RWPE2 (cell line): ENCODE results near the gene FABP7.

Experiments used
- ATAC-seq: fragments of 200-7000 bp; cut with Tn5 transposase; 3 replicates; pipeline ENCODE4 v1.9.1; 2021; ENCODE audit warnings: low read depth
- DNase-seq: peaks from one replicate; pipeline ENCODE4 v3.0.0-alpha.2; 2020; ENCODE audit warnings: low spot score
- H3K27ac ChIP-seq: fragments of 450-650 bp; 2 replicates; pipeline ENCODE4 v1.5.1; 2017; ENCODE audit warnings: mild to moderate bottlenecking; ENCODE audit not compliant: poor library complexity, severe bottlenecking
- H3K27me3 ChIP-seq: fragments of 250-450 bp; sonication (Bioruptor Pico); 2 replicates; pipeline ENCODE4 v1.5.1; 2021; ENCODE audit warnings: mild to moderate bottlenecking, moderate library complexity; ENCODE audit not compliant: insufficient read depth, poor library complexity, severe bottlenecking
- H3K36me3 ChIP-seq: fragments of 250-450 bp; sonication (Bioruptor Pico); 2 replicates; pipeline ENCODE4 v1.5.1; 2020; ENCODE audit warnings: low read depth, mild to moderate bottlenecking, moderate library complexity
- H3K4me1 ChIP-seq: fragments of 250-450 bp; sonication (Bioruptor Pico); 2 replicates; pipeline ENCODE4 v1.5.1; 2021; ENCODE audit warnings: mild to moderate bottlenecking, moderate library complexity; ENCODE audit not compliant: insufficient read depth, poor library complexity, severe bottlenecking
- H3K4me3 ChIP-seq: fragments of 250-450 bp; sonication (Bioruptor Pico); 2 replicates; pipeline ENCODE4 v1.5.1; 2021; ENCODE audit warnings: mild to moderate bottlenecking, moderate library complexity; ENCODE audit not compliant: severe bottlenecking
- H3K9me3 ChIP-seq: fragments of 250-450 bp; sonication (Bioruptor Pico); 2 replicates; pipeline ENCODE4 v1.5.1; 2021; ENCODE audit warnings: mild to moderate bottlenecking, moderate library complexity; ENCODE audit not compliant: severe bottlenecking
- TF ChIP-seq, protein P1 (sequence below): fragments of 450-650 bp; IDR thresholded peaks from one replicate; pipeline ENCODE4 v1.5.1; 2017; ENCODE audit warnings: mild to moderate bottlenecking, moderate library complexity; ENCODE audit not compliant: poor library complexity, severe bottlenecking

The FABP7 gene

GRCh38 chr6:122749451-122750050 lies 30.0 kb upstream of the FABP7 start:
- Histone ChIP-seq H3K27ac (no peak overlapping the region), H3K9me3 (no peaks in the 10 kb centered on the region), H3K4me3 (no peak overlapping the region), H3K36me3 (no peaks in the 10 kb centered on the region), H3K4me1 (no peaks in the 10 kb centered on the region), H3K27me3 (no peaks in the 10 kb centered on the region)
- DNase-seq: no peak
- no peak for ATAC-seq
- TF ChIP-seq, protein P1, sequence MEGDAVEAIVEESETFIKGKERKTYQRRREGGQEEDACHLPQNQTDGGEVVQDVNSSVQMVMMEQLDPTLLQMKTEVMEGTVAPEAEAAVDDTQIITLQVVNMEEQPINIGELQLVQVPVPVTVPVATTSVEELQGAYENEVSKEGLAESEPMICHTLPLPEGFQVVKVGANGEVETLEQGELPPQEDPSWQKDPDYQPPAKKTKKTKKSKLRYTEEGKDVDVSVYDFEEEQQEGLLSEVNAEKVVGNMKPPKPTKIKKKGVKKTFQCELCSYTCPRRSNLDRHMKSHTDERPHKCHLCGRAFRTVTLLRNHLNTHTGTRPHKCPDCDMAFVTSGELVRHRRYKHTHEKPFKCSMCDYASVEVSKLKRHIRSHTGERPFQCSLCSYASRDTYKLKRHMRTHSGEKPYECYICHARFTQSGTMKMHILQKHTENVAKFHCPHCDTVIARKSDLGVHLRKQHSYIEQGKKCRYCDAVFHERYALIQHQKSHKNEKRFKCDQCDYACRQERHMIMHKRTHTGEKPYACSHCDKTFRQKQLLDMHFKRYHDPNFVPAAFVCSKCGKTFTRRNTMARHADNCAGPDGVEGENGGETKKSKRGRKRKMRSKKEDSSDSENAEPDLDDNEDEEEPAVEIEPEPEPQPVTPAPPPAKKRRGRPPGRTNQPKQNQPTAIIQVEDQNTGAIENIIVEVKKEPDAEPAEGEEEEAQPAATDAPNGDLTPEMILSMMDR: no peak

DNA sequence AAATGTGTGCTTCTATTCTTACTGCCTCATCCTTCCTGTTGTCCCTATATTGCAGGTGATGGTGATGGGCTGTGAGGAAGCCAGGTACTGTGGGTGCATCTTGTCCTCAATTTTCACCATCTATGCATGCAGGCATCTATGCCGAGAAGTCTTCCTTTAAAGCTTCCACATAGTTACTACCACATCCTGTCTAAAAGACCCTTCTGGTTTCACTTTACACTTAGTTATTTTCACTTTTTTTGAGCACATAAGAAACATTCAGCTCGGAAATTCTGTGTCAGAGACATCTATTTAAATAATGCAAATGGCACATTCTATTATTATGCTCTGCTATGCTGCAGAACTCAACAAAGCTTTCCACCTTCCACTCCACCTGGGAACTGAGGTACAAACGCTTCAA lies 28.2 kb upstream of the FABP7 start:
- Histone ChIP-seq H3K27ac (no peak overlapping the region), H3K4me1 (no peaks in the 10 kb centered on the region), H3K4me3 (no peak overlapping the region), H3K9me3 (no peaks in the 10 kb centered on the region), H3K27me3 (no peaks in the 10 kb centered on the region), H3K36me3 (no peaks in the 10 kb centered on the region)
- ATAC-seq (no peak), DNase-seq (no peak)
- TF ChIP-seq, protein P1: no peak

GRCh38 chr6:122752459-122752858 lies 27.1 kb upstream of the FABP7 start:
- Histone ChIP-seq H3K4me3 (no peak overlapping the region), H3K27me3 (no peaks in the 10 kb centered on the region), H3K36me3 (no peaks in the 10 kb centered on the region), H3K4me1 (no peaks in the 10 kb centered on the region), H3K27ac (no peak overlapping the region), H3K9me3 (no peaks in the 10 kb centered on the region)
- ATAC-seq (no peak), DNase-seq (no peak)
- TF ChIP-seq, protein P1: no peak

GRCh38 chr6:122753000-122753687 lies 26.4 kb upstream of the FABP7 start:
- Histone ChIP-seq H3K4me3 (no peak overlapping the region), H3K36me3 (no peaks in the 10 kb centered on the region), H3K4me1 (no peaks in the 10 kb centered on the region), H3K27me3 (no peaks in the 10 kb centered on the region), H3K27ac (no peak overlapping the region), H3K9me3 (no peaks in the 10 kb centered on the region)
- DNase-seq: no peak
- no peak for ATAC-seq
- TF ChIP-seq, protein P1: no peak

DNA sequence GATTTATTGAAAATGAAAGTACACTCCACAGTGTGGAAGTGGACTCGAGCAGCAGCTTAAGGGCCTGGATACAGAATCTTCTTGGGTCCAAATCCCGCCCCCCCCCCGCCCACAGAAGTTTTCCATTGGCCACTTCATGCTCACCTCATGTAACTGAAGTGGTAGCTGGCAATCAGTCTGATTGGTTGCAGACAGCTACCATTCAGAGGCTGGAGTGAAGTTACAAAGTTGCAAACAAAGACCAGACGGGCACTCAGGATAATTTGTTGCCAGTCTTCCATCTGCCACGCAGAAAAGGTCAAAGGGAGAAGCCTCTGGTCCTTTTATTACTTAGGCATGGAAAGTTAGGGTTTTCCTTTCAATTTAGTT lies 25.8 kb upstream of the FABP7 start:
- no peaks in the 10 kb centered on the region for H3K9me3 ChIP-seq
- DNase-seq: no peak
- TF ChIP-seq, protein P1: no peak
- no peaks in the 10 kb centered on the region for H3K36me3 ChIP-seq
- H3K4me3 ChIP-seq: no peak overlapping the region
- H3K27me3 ChIP-seq: no peaks in the 10 kb centered on the region
- ATAC-seq: no peak
- no peaks in the 10 kb centered on the region for H3K4me1 ChIP-seq
- H3K27ac ChIP-seq: no peak overlapping the region
